Measurements from ENCODE around the gene PTPRN2.
"Not testable (repeated sequence)": the region's sequence is repeated elsewhere in the genome, so short reads cannot be mapped to it uniquely, and the experiment has no call there.

GRCh38 chr7:158385496-158386354 lies 201.9 kb downstream of the PTPRN2 start:
- TF ChIP-seq, protein P1, sequence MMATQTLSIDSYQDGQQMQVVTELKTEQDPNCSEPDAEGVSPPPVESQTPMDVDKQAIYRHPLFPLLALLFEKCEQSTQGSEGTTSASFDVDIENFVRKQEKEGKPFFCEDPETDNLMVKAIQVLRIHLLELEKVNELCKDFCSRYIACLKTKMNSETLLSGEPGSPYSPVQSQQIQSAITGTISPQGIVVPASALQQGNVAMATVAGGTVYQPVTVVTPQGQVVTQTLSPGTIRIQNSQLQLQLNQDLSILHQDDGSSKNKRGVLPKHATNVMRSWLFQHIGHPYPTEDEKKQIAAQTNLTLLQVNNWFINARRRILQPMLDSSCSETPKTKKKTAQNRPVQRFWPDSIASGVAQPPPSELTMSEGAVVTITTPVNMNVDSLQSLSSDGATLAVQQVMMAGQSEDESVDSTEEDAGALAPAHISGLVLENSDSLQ (IDR thresholded peaks at IDR 0.05) = not testable (repeated sequence)
- TF ChIP-seq SP1 (IDR thresholded peaks at IDR 0.05); FOXK2 (IDR thresholded peaks at IDR 0.05); BHLHE40 (IDR thresholded peaks at IDR 0.05; ENCODE audit: borderline replicate concordance); L3MBTL2 (conservative IDR thresholded peaks at IDR 0.05); TARDBP (IDR thresholded peaks at IDR 0.05); SUZ12 (IDR thresholded peaks at IDR 0.05); FOXA1 (IDR thresholded peaks at IDR 0.05): not testable (repeated sequence)
